ENCODE results near the gene ZNF625.
"Not testable (repeated sequence)": the region's sequence is repeated elsewhere in the genome, so short reads cannot be mapped to it uniquely, and the experiment has no call there.

The ZNF625 gene

DNA sequence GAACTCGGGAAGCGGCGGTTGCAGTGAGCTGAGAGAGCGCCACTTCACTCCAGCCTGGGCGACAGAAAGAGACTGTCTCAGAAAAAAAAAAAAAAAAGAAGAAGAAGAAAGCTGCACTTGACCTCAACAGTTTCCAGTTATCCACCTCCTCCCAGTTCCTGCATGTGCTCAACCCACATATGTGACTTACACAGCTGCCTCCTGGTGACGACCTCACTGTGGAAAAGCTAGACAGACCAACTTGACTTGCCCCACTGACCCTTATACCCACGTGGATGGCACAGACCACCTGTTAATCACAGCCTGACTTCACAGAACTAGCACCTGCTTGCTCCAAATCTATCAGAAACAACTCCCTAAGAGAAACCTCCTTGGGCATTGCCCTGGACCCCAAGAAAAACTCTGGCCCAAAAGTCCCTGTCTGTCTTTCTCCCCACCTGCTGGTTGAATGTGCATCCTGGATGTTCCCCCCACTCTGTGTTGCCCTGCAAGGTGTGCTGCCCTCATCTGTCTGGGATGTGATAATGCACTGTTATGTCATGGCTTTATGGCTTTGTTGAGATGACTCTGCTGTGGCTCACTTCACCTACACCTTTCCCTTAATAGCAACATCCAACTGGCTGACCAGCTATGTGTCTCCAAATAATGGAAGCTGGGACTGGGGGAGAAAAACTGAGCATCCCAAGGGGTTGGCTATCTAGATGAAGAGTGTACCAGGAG lies 19.2 kb downstream of the ZNF625 start:
- no peak for DNase-seq

- DNase-seq: no peak
These were observed 23.5 kb downstream of the ZNF625 start for GRCh38 chr19:12133069-12133468.

DNA sequence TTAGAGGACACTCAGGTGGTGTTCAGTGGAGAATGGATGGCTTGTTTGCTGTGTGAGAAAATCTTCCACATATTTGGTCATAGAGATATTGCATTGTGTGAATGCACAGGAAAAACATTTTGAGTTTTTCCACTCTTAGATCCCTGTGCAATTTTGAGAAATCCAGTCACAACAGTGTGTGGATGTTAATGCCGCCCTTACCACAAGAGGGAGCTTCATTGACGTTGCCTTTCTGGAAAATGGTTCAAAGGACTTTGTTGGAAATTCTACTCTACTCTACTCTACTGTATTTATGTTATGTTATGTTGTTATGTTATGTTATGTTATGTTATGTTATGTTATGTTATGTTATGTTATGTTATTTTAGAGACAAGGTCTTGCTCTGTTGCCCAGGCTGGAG lies 29.8 kb downstream of the ZNF625 start:
- DNase-seq: no peak

DNA sequence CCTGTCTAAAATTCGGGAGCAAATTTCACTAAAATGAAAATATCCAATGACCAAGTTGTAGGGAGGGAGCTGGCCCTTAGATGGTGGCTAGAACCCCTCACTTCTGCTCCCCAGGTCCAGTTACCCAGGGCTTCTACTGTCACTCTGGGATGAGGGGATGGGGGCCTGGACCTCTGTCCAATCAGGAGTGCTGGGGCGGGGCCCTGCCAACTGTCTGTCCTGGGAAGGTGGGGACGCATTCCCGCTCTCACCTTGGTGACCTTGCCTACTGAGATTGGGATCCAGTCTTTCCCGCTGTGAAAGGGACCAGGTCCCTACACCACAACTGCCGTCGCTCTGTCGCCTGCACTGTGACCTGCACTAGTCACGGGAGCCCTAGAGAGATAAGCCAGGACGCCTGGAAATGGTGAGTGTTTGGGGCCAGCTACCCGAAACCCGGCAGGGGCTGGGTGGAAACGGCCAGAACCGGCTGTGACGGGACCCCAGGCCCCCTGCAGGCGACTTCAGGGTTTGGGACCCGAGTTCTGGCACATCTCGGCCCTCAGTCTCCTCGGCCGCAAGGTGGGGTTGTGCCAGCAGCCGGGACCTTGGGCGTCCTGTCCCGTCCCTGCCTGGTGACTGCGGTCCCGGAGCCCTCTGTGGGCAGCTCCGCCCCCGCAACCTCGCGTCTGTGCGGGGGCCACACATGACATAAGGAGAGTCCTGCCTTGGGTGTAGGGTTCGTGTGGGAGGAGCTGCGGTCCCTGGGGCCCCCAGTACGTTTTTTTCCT lies 39.1 kb downstream of the ZNF625 start:
- DNase-seq: no peak

GRCh38 chr19:12113121-12113520 lies 43.4 kb downstream of the ZNF625 start:
- no peak for DNase-seq

DNA sequence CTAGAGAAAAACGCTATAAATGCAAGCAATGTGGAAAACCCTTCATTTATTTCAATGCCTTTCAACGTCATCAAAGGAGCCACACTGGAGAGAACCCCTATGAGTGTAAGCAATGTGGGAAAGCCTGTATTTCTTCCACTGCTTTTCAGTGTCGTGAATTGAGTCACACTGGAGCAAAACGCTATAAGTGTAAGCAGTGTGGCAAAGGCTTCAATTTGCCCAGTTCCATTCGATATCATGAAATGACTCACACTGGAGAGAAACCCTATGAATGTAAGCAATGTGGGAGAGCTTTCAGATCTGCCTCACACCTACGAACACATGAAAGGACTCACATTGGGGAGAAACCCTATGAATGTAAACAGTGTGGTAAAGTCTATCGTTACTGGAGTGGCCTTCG lies 43.8 kb downstream of the ZNF625 start:
- no peak for DNase-seq

GRCh38 chr19:12111943-12112637 lies 44.4 kb downstream of the ZNF625 start:
- no peak for DNase-seq

GRCh38 chr19:12111176-12111575 lies 45.4 kb downstream of the ZNF625 start:
- no peak for DNase-seq

DNA sequence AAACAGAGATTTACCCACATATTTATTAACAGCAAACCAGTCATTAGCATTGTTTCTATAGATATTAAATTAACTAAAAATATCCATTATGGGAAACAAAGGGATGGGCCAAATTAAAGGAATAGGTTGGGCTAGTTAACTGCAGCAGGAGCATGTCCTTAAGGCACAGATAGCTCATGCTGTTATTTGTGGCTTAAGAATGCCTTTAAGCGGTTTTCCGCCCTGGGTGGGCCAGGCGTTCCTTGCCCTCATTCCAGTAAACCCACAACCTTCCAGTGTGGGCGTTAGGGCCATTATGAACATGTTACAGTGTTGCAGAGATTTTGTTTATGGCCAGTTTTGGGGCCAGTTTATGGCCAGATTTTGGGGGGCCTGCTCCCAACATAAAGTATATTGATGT lies 52.6 kb downstream of the ZNF625 start:
- not testable (repeated sequence) for DNase-seq

GRCh38 chr19:12098040-12098439 lies 58.5 kb downstream of the ZNF625 start:
- no peak for DNase-seq

DNA sequence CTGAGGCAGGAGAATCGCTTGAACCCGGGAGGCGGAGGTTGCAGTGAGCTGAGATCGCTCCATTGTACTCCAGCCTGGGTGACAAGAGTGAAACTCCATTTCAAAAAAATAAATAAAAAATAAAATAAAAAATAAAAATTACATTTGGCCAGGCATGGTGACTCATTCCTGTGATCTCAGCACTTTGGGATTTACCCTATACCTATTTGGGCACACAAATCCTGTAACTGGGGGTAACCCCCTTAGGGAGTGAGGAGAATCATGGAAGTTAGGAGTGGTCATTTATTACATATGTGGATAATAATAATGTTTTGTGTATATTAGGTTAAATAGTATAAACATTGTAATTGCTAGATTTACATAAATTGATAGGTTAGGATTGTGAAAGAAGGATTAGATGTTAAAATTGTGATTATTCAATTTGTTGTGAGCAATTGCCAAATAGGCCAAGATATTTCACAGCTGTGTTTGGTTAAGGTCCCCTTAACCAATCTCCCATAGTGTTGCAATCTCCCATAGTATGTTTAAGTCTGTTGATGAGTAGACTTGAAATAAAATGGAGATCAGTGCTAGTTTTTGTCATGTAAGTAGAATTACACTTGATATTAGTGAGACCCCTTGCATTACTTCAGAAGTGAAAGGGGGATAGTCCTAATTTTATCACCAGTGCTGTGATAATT lies 61.3 kb downstream of the ZNF625 start:
- no peak for DNase-seq
